ENCODE measurements around the gene DLGAP1. TPM values are rescaled to one million over a fixed set of nuclear protein-coding genes. Genes with fewer than 3 reads are reported as not detected.

Gene DLGAP1
- total RNA-seq, 1 experiment from 2014 or later: not detected

DNA sequence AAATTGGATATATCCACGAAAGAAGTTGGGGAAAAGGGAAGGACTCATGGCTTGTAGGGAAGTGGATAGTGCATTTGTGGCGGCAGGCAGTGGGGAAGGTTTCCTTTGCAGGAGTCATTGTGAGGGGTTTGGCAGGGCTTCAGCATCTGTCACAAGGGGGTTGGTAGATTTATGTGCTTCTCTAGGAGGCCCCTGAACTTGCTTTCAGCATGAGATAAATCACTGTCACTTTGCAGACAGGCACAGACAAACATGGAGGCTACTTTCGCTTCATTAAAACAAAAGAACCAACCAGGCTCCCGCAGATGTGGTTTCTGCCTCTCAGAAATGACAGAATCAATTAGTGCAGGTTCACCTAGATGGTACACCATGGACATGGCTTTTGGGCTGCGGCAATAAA is 664.4 kb downstream of the DLGAP1 start:
- ChIA-PET CTCF (interaction anchor here (0.9 to 2.5 kb wide), 4 partner anchors 19 to 143 kb away, joined by 3 to 11 read pairs (median 6); no protein-coding TSS in a partner anchor), POLR2A (interaction anchor here (1.1 kb wide), 1 partner anchor 26 kb away, joined by 3 read pairs; no protein-coding TSS in a partner anchor)
- H3K36me3 Mint-ChIP-seq (ENCODE audit: insufficient read depth, unreplicated experiment): no peaks in the 10 kb centered on the region
- H3K27me3 Mint-ChIP-seq (ENCODE audit: insufficient read depth, unreplicated experiment): no peaks in the 10 kb centered on the region
- H3K9me3 Mint-ChIP-seq (ENCODE audit: unreplicated experiment): no peaks in the 10 kb centered on the region
- TF ChIP-seq, protein P1, sequence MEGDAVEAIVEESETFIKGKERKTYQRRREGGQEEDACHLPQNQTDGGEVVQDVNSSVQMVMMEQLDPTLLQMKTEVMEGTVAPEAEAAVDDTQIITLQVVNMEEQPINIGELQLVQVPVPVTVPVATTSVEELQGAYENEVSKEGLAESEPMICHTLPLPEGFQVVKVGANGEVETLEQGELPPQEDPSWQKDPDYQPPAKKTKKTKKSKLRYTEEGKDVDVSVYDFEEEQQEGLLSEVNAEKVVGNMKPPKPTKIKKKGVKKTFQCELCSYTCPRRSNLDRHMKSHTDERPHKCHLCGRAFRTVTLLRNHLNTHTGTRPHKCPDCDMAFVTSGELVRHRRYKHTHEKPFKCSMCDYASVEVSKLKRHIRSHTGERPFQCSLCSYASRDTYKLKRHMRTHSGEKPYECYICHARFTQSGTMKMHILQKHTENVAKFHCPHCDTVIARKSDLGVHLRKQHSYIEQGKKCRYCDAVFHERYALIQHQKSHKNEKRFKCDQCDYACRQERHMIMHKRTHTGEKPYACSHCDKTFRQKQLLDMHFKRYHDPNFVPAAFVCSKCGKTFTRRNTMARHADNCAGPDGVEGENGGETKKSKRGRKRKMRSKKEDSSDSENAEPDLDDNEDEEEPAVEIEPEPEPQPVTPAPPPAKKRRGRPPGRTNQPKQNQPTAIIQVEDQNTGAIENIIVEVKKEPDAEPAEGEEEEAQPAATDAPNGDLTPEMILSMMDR (IDR thresholded peaks at IDR 0.05; ENCODE audit: unreplicated experiment): no peak
- no peak overlapping the region for H3K27ac Mint-ChIP-seq (ENCODE audit: low read depth, unreplicated experiment)
- intact Hi-C loops (cut with micrococcal nuclease): no loop called here
- no TSS peak for BruUV-seq (replicated peaks)
- H3K4me3 Mint-ChIP-seq (ENCODE audit: unreplicated experiment): no peak overlapping the region
- DNase-seq (ENCODE audit: unreplicated experiment): no peak
- H3K4me1 Mint-ChIP-seq (ENCODE audit: insufficient read depth, unreplicated experiment): peaks cover 22% of the 10 kb centered on the region

DNA sequence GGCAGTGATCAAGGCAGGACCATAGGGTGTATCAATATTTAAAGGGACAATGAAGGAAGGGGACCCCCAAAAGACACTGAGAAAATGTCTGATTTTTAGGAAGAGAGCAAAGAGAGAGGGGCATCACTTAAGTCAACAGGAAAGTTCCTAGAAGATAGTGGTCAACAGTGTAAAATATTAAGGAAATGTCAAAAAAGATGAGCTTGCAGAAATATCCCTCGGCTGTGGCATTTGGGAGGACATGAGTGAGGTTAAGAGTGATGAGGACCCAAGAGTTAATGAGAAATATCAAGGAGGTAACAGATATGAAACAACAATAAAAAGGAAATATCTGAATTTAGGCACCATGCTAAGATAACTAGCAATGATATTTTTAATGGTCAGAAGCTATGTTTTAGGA is 665.6 kb downstream of the DLGAP1 start:
- no peak for DNase-seq (ENCODE audit: unreplicated experiment)
- peaks cover 7% of the 10 kb centered on the region for H3K9me3 Mint-ChIP-seq (ENCODE audit: unreplicated experiment)
- TF ChIP-seq, protein P1 (IDR thresholded peaks at IDR 0.05; ENCODE audit: unreplicated experiment): no peak
- intact Hi-C loops (cut with micrococcal nuclease): no loop called here
- no TSS peak for BruUV-seq (replicated peaks)
- H3K4me3 Mint-ChIP-seq (ENCODE audit: unreplicated experiment): no peak overlapping the region
- no peaks in the 10 kb centered on the region for H3K36me3 Mint-ChIP-seq (ENCODE audit: insufficient read depth, unreplicated experiment)
- ChIA-PET CTCF (interaction anchor here (0.6 to 2.5 kb wide), 3 partner anchors 16 to 80 kb away, joined by 3 to 11 read pairs (median 3); no protein-coding TSS in a partner anchor), POLR2A (no interaction called here)
- no peaks in the 10 kb centered on the region for H3K27me3 Mint-ChIP-seq (ENCODE audit: insufficient read depth, unreplicated experiment)
- peaks cover 16% of the 10 kb centered on the region for H3K4me1 Mint-ChIP-seq (ENCODE audit: insufficient read depth, unreplicated experiment)
- H3K27ac Mint-ChIP-seq (ENCODE audit: low read depth, unreplicated experiment): no peak overlapping the region

DNA sequence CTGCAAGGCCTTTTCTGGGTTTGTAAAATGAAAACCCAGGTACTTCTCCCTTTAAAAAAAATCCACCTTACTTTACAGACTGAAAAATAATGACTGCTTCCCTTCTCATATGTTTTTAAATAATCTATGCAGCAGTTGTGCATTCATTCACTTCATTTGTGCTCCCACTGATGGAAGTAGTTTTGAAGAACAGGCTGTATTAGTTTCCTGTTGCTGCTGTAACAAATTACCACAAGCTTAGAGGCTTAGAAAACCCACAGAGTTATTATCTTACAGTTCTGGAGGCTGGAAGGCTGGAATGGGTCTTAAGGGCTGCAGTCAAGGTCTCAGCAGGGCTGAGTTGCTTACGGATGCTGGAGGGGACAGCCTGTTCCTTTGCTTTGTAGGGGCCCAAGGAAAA is 670.2 kb downstream of the DLGAP1 start:
- Mint-ChIP-seq H3K9me3 (ENCODE audit: unreplicated experiment) (peaks cover 12% of the 10 kb centered on the region), H3K27ac (ENCODE audit: low read depth, unreplicated experiment) (peak overlapping the region; percentile 41), H3K27me3 (ENCODE audit: insufficient read depth, unreplicated experiment) (no peaks in the 10 kb centered on the region), H3K4me3 (ENCODE audit: unreplicated experiment) (no peak overlapping the region), H3K36me3 (ENCODE audit: insufficient read depth, unreplicated experiment) (no peaks in the 10 kb centered on the region), H3K4me1 (ENCODE audit: insufficient read depth, unreplicated experiment) (no peaks in the 10 kb centered on the region)
- DNase-seq (ENCODE audit: unreplicated experiment): no peak
- no TSS peak for BruUV-seq (replicated peaks)
- ChIA-PET POLR2A (no interaction called here), CTCF (interaction anchor here (0.5 to 0.7 kb wide), 2 partner anchors 187 to 217 kb away, joined by 3 read pairs; no protein-coding TSS in a partner anchor)
- intact Hi-C loops (cut with micrococcal nuclease): no loop called here
- TF ChIP-seq, protein P1 (IDR thresholded peaks at IDR 0.05; ENCODE audit: unreplicated experiment): no peak

DNA sequence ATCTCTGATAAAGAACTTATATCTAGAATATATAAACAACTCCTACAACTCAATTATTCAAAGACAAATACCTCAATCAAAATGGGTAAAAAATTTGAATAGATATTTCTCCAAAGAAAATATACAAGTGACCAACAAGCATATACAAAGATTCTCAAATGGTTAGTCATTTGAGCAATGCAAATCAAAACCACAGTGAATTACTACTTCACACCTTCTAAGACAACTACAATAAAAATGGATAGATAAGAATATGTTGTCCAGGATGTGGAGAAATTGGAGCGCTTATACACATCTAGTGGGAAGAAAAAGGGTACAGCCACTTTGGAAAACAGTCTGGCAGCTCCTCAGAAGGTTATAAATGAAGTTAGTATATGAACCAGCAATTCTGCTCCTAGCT is 672.2 kb downstream of the DLGAP1 start:
- Mint-ChIP-seq H3K9me3 (ENCODE audit: unreplicated experiment) (peaks cover 12% of the 10 kb centered on the region), H3K27ac (ENCODE audit: low read depth, unreplicated experiment) (no peak overlapping the region), H3K4me1 (ENCODE audit: insufficient read depth, unreplicated experiment) (no peaks in the 10 kb centered on the region), H3K4me3 (ENCODE audit: unreplicated experiment) (no peak overlapping the region), H3K27me3 (ENCODE audit: insufficient read depth, unreplicated experiment) (no peaks in the 10 kb centered on the region), H3K36me3 (ENCODE audit: insufficient read depth, unreplicated experiment) (no peaks in the 10 kb centered on the region)
- TF ChIP-seq, protein P1 (IDR thresholded peaks at IDR 0.05; ENCODE audit: unreplicated experiment): no peak
- POLR2A ChIA-PET: no interaction called here
- BruUV-seq (replicated peaks): no TSS peak
- no peak for DNase-seq (ENCODE audit: unreplicated experiment)
- CTCF ChIA-PET: interaction anchor here (0.7 kb wide), 1 partner anchor 50 kb away, joined by 3 read pairs; no protein-coding TSS in a partner anchor
- intact Hi-C loops (cut with micrococcal nuclease): no loop called here
